ENCODE data around the gene CCDC171.

- TF ChIP-seq CTCF (IDR thresholded peaks at IDR 0.05; ENCODE audit: insufficient read depth, low read depth, low read length): no peak
- TF ChIP-seq EZH2 (IDR thresholded peaks at IDR 0.05; ENCODE audit: insufficient read depth, low read length): no peak
Measured at GRCh38 chr9:15909297-15909696, 356.5 kb downstream of the CCDC171 start.

All from astrocyte (in vitro differentiated cells and primary cell).